SK-N-SH (cell line): ENCODE data around the gene FCHSD2. TPM values are rescaled to one million over a fixed set of nuclear protein-coding genes. Genes with fewer than 3 reads are reported as not detected.

Experiments
- CTCF ChIA-PET: fragments of 300-600, 350-600 bp; formaldehyde crosslinking; extraction: SDS; loops from one replicate; lab custom pipeline; 2021; lab: Yijun Ruan, JAX
- POLR2A ChIA-PET: fragments of 350-600 bp; sonication (Branson Sonifier 250); formaldehyde crosslinking; extraction: SDS; loops from one replicate; lab custom pipeline; 2020; ENCODE audit warnings: antibody characterized with exemption, inconsistent platforms; lab: Yijun Ruan, JAX
- DNase-seq: peaks from one replicate; pipeline ENCODE4 v3.0.0; 2012
- H2AFZ ChIP-seq: fragments of 200-600 bp; sonication (generic); 2 replicates; pipeline ENCODE4 v1.8.1; 2016; ENCODE audit warnings: antibody characterized with exemption, mild to moderate bottlenecking, low read depth
- H3F3A ChIP-seq: fragments of 200-600 bp; sonication (generic); replicated peaks from 2 replicates; pipeline ENCODE3; 2016; ENCODE audit warnings: antibody characterized with exemption, mild to moderate bottlenecking; ENCODE audit not compliant: insufficient read depth
- H3K27ac ChIP-seq, 2 experiments: fragments of 200-500 bp in 1 of 2; fragments of 200-600 bp in 1 of 2; sonication (Bioruptor generic) in 1 of 2; sonication (generic), shearing (Covaris generic) in 1 of 2; 2 replicates each; pipeline versions ENCODE4 v1.5.1 to v1.6.1; 2014 to 2016; ENCODE audit warnings: low read depth in 2 of 2, inconsistent platforms in 1 of 2, low read length in 1 of 2, mild to moderate bottlenecking in 1 of 2, mixed read lengths in 1 of 2
- H3K27me3 ChIP-seq: fragments of 200-600 bp; sonication (generic), shearing (Covaris generic); 2 replicates; pipeline ENCODE4 v1.6.1; 2016; ENCODE audit warnings: mixed run types; ENCODE audit not compliant: insufficient read depth
- H3K36me3 ChIP-seq, 2 experiments: fragments of 200-500 bp in 1 of 2; fragments of 200-600 bp in 1 of 2; sonication (Bioruptor generic) in 1 of 2; sonication (generic) in 1 of 2; replicated peaks in 1 of 2; 2 replicates each; pipeline versions ENCODE3 to v1.5.1; 2014 to 2016; ENCODE audit warnings: low read length in 1 of 2, mild to moderate bottlenecking in 1 of 2; ENCODE audit not compliant: insufficient read depth in 2 of 2, control insufficient read depth in 1 of 2
- H3K4me1 ChIP-seq, 2 experiments: fragments of 200-500 bp in 1 of 2; fragments of 200-600 bp in 1 of 2; sonication (Bioruptor generic) in 1 of 2; sonication (generic), shearing (Covaris generic) in 1 of 2; 2 replicates each; pipeline versions ENCODE4 v1.5.1 to v1.6.1; 2014 to 2016; ENCODE audit warnings: low read depth in 1 of 2, low read length in 1 of 2, mixed run types in 1 of 2; ENCODE audit not compliant: insufficient read depth in 2 of 2, control insufficient read depth in 1 of 2
- H3K4me2 ChIP-seq: fragments of 200-600 bp; sonication (generic), shearing (Covaris generic); 2 replicates; pipeline ENCODE4 v1.6.1; 2017; ENCODE audit warnings: mixed run types
- H3K4me3 ChIP-seq, 2 experiments: fragments of 200-500 bp in 1 of 2; fragments of 200-600 bp in 1 of 2; sonication (Bioruptor generic) in 1 of 2; sonication (generic), shearing (Covaris generic) in 1 of 2; 2 replicates each; pipeline versions ENCODE4 v1.5.1 to v1.8.1; 2014 to 2016; ENCODE audit warnings: low read depth in 2 of 2, inconsistent platforms in 1 of 2, low read length in 1 of 2, mild to moderate bottlenecking in 1 of 2, mixed read lengths in 1 of 2, moderate library complexity in 1 of 2
- H3K79me2 ChIP-seq: fragments of 200-600 bp; sonication (generic); 2 replicates; pipeline ENCODE4 v1.8.1; 2017; ENCODE audit warnings: mild to moderate bottlenecking; ENCODE audit not compliant: insufficient read depth
- H3K9ac ChIP-seq: fragments of 200-600 bp; sonication (generic); 2 replicates; pipeline ENCODE4 v1.6.1; 2017; ENCODE audit warnings: mixed run types
- H3K9me2 ChIP-seq: fragments of 200-600 bp; sonication (generic); 2 replicates; pipeline ENCODE4 v1.6.1; 2017; ENCODE audit warnings: mixed run types
- H3K9me3 ChIP-seq: fragments of 200-600 bp; sonication (generic); 2 replicates; pipeline ENCODE4 v1.6.1; 2017; ENCODE audit warnings: mixed run types, mild to moderate bottlenecking, moderate library complexity
- H4K20me1 ChIP-seq: fragments of 200-600 bp; sonication (generic); 2 replicates; pipeline ENCODE4 v1.6.1; 2017; ENCODE audit warnings: mild to moderate bottlenecking, mixed run types; ENCODE audit not compliant: insufficient read depth
- CTCF ChIP-seq: fragments of 200-600 bp; sonication (generic); IDR thresholded peaks from 2 replicates; pipeline ENCODE4 v1.6.1; 2017; ENCODE audit warnings: antibody characterized with exemption, mild to moderate bottlenecking, moderate library complexity
- ELF1 ChIP-seq: IDR thresholded peaks from 2 replicates; pipeline ENCODE4 v1.4.0; 2012
- EZH2phosphoT487 ChIP-seq: fragments of 200-600 bp; sonication (generic); IDR thresholded peaks from 2 replicates; pipeline ENCODE4 v1.6.1; 2017; ENCODE audit warnings: low read depth, mixed run types, mild to moderate bottlenecking, antibody characterized with exemption, moderate library complexity, borderline replicate concordance
- FOSL2 ChIP-seq: IDR thresholded peaks from 2 replicates; pipeline ENCODE4 v1.4.0; 2012; ENCODE audit warnings: low read depth, mild to moderate bottlenecking, moderate library complexity, borderline replicate concordance
- FOXJ3 ChIP-seq: sonication (generic); formaldehyde crosslinking; IDR thresholded peaks from 2 replicates; pipeline ENCODE4 v1.5.1; 2020; ENCODE audit warnings: mild to moderate bottlenecking, missing genetic modification reagents
- FOXM1 ChIP-seq: IDR thresholded peaks from 2 replicates; pipeline ENCODE4 v1.4.0; 2012; ENCODE audit warnings: low read depth, mild to moderate bottlenecking
- GATA2 ChIP-seq: sonication (generic); formaldehyde crosslinking; IDR thresholded peaks from 2 replicates; pipeline ENCODE4 v1.5.0; 2020; ENCODE audit warnings: mild to moderate bottlenecking, missing genetic modification reagents
- JUND ChIP-seq: IDR thresholded peaks from 2 replicates; pipeline ENCODE4 v1.4.0; 2012
- NRF1 ChIP-seq: IDR thresholded peaks from 2 replicates; pipeline ENCODE4 v1.6.1; 2012; ENCODE audit warnings: low read depth, mild to moderate bottlenecking, low read length
- POLR2AphosphoS5 ChIP-seq: IDR thresholded peaks from 2 replicates; pipeline ENCODE4 v1.6.1; 2012; ENCODE audit warnings: low read depth, low read length
- RCOR1 ChIP-seq: fragments of 150-350 bp; IDR thresholded peaks from 2 replicates; pipeline ENCODE4 v1.6.1; 2017; ENCODE audit warnings: antibody characterized with exemption, low read length
- RXRA ChIP-seq: IDR thresholded peaks from 2 replicates; pipeline ENCODE4 v1.4.0; 2012; ENCODE audit warnings: low read depth, mild to moderate bottlenecking, borderline replicate concordance
- SMC3 ChIP-seq: IDR thresholded peaks from 2 replicates; pipeline ENCODE4 v1.6.1; 2012; ENCODE audit warnings: low read depth, low read length, improper control_type of control experiment
- TEAD4 ChIP-seq: IDR thresholded peaks from 2 replicates; pipeline ENCODE4 v1.4.0; 2012; ENCODE audit warnings: mild to moderate bottlenecking, borderline replicate concordance; ENCODE audit not compliant: insufficient read depth
- USF1 ChIP-seq: IDR thresholded peaks from 2 replicates; pipeline ENCODE4 v1.4.0; 2012; ENCODE audit warnings: low read depth, borderline replicate concordance
- YY1 ChIP-seq: IDR thresholded peaks from 2 replicates; pipeline ENCODE4 v1.4.0; 2012; ENCODE audit warnings: low read depth, mild to moderate bottlenecking
- WGBS: methylation state at CpG from one replicate; pipeline ENCODE4 v1.1.6; 2017; ENCODE audit warnings: low lambda C conversion rate; 5-methylcytosine and 5-hydroxymethylcytosine counted together
- polyA plus RNA-seq, 3 experiments: library from polyadenylated mRNA; depleted of rRNA; stranded (reverse); fragments of >200 nt; gene quantifications; 2 replicates each; pipeline ENCODE4 v1.2.3, GENCODE V29; 2012

The FCHSD2 gene
- polyA plus RNA-seq, 1 of the 3 experiments (the other 2 are of a cell fraction), result 10.4 TPM

- DNase-seq, result no peak
- Histone ChIP-seq H3K36me3 (peaks cover 0 to 21% of the 10 kb centered on the region in 2 experiments), H3K9me2 (no peaks in the 10 kb centered on the region), H3K9me3 (no peaks in the 10 kb centered on the region; the same call in 1 of the 2 replicates), H3K27me3 (no peaks in the 10 kb centered on the region), H3K27ac (no peak overlapping the region), H3K4me2 (no peak overlapping the region), H3K9ac (no peak overlapping the region), H3K79me2 (0 out of 2 replicates have a peak, but pooled peaks cover 5% of the 10 kb centered on the region), H2AFZ (no peak overlapping the region), H3K4me1 (no peaks in the 10 kb centered on the region; a peak in 1 of 4 replicates), H3F3A (peaks cover 3% of the 10 kb centered on the region), H4K20me1 (no peaks in the 10 kb centered on the region), H3K4me3 (no peak overlapping the region)
- no peak for TF ChIP-seq YY1
- TF ChIP-seq RCOR1, result no peak
- TF ChIP-seq FOXJ3 (CRISPR knock-in tag), result no peak
- no peak for TF ChIP-seq USF1
- TF ChIP-seq RXRA, result no peak
- TF ChIP-seq ELF1, result no peak
- no peak for TF ChIP-seq TEAD4
- no peak for TF ChIP-seq NRF1
- no peak for TF ChIP-seq SMC3
- TF ChIP-seq CTCF, result no peak
- no peak for TF ChIP-seq EZH2phosphoT487
- TF ChIP-seq FOSL2, result no peak
- TF ChIP-seq FOXM1, result no peak
- TF ChIP-seq JUND, result no peak
- ChIA-PET CTCF (interaction anchor here (1.1 kb wide), 1 partner anchor 282 kb away, joined by 4 read pairs; no protein-coding TSS in a partner anchor), POLR2A (interaction anchor here (1.5 kb wide), 1 partner anchor 29 kb away, joined by 3 read pairs; no protein-coding TSS in a partner anchor)
- WGBS, result 96% methylated on average over 6 of the region's 6 CpGs
Observed at GRCh38 chr11:73113426-73113825, 28.7 kb downstream of the FCHSD2 start.

- Histone ChIP-seq H3K36me3 (peaks cover 0 to 18% of the 10 kb centered on the region in 2 experiments), H4K20me1 (no peaks in the 10 kb centered on the region), H3K9me3 (no peaks in the 10 kb centered on the region; the same call in 1 of the 2 replicates), H3K79me2 (no peaks in the 10 kb centered on the region), H3K9ac (no peak overlapping the region), H3K9me2 (no peaks in the 10 kb centered on the region), H3K4me1 (no peaks in the 10 kb centered on the region), H2AFZ (no peak overlapping the region), H3K27ac (no peak overlapping the region), H3K4me2 (no peak overlapping the region), H3F3A (peaks cover 3% of the 10 kb centered on the region), H3K4me3 (no peak overlapping the region), H3K27me3 (no peaks in the 10 kb centered on the region)
- WGBS, result 95% methylated on average over 3 of the region's 3 CpGs
- TF ChIP-seq GATA2 (no peak), POLR2AphosphoS5 (no peak), FOXM1 (no peak)
- POLR2A ChIA-PET, result no interaction called here
- no peak for DNase-seq
- CTCF ChIA-PET, result no interaction called here
Observed at GRCh38 chr11:73107597-73107996, 34.5 kb downstream of the FCHSD2 start.
